Activated naive CD4-positive, alpha-beta T cell treated with anti-CD3 and anti-CD28 coated beads for 36 hours (primary cell): ENCODE data around the gene ZNF740. TPM values are rescaled to one million over a fixed set of nuclear protein-coding genes. Genes with fewer than 3 reads are reported as not detected.
"Not testable (repeated sequence)": the region's sequence is repeated elsewhere in the genome, so short reads cannot be mapped to it uniquely, and the experiment has no call there.

Experiments
- CTCF ChIA-PET: fragments of 350-600 bp; sonication (Branson Sonifier 250); formaldehyde crosslinking; loops from one replicate; lab custom pipeline; 2021; ENCODE audit warnings: antibody characterized with exemption; lab: Charles Lee
- DNase-seq: peaks from one replicate; pipeline ENCODE4 v3.0.0-alpha.2; 2020
- H3K27ac Mint-ChIP-seq: one replicate; pipeline ENCODE4 v1.8.0; 2021; ENCODE audit warnings: mild to moderate bottlenecking, mixed read lengths
- H3K27me3 Mint-ChIP-seq: one replicate; pipeline ENCODE4 v1.8.0; 2021; ENCODE audit warnings: low read depth, mixed read lengths
- H3K36me3 Mint-ChIP-seq: one replicate; pipeline ENCODE4 v1.8.0; 2021; ENCODE audit warnings: low read depth, mixed read lengths
- H3K4me1 Mint-ChIP-seq: one replicate; pipeline ENCODE4 v1.8.0; 2021; ENCODE audit warnings: low read depth, mixed read lengths
- H3K4me3 Mint-ChIP-seq: one replicate; pipeline ENCODE4 v1.8.0; 2021; ENCODE audit warnings: mild to moderate bottlenecking, moderate library complexity, mixed read lengths
- H3K9me3 Mint-ChIP-seq: one replicate; pipeline ENCODE4 v1.8.0; 2021; ENCODE audit warnings: mixed read lengths
- intact Hi-C: fragments of 100-400 bp; cut with micrococcal nuclease; formaldehyde crosslinking; loops from one replicate; pipeline ENCODE4 v1.15.1; 2023
- total RNA-seq, 2 experiments: library from RNA; stranded (reverse); gene quantifications; one replicate each; pipeline ENCODE4 v1.2.3, GENCODE V29; 2021

The ZNF740 gene
- total RNA-seq, 2 experiments from 2014 or later, result 40.4 to 42.0 TPM

DNA sequence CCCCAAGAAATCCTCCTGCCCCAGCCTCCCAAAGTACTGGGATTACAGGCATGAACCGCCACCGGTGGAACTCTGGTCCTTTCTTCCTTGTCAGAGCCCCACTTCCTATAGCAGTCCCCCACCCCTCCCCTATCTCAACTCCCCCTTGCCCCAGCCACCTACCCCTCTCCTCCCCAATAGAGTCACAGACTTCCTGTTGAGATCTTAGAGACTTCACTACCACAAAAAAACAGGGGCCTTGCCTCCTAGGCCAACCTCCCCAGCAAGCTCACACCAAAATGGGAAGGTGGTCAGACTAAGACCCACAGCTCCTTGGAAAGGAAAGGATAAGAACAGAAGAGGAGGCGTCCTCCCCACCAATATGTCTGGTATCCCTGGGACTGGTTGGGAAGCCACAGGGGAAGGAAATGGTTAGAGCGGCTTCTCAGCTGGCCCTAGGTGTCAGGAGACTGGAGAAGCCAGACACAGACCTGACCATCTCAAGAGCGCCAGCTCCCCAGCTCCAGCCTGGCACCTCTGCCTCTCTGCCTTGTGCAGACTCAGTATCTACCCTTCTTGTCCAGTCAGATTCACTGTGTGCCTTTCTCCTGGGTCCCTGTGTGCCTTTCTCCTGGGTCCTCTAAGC is 18.1 kb downstream of the ZNF740 start:
- intact Hi-C loops, result loop anchor here (1.0 to 5.0 kb wide), 3 partner anchors 15 to 131 kb away; no protein-coding TSS in a partner anchor
- no peak for DNase-seq
- Mint-ChIP-seq H3K4me3 (peak overlapping the region; percentile 62), H3K4me1 (peaks cover 56% of the 10 kb centered on the region), H3K36me3 (peaks cover 20% of the 10 kb centered on the region), H3K9me3 (no peaks in the 10 kb centered on the region), H3K27ac (peak overlapping the region; percentile 90), H3K27me3 (no peaks in the 10 kb centered on the region)
- CTCF ChIA-PET, result interaction anchor here (0.7 to 6.8 kb wide), 16 partner anchors 8 to 134 kb away, joined by 3 to 65 read pairs (median 4); partner anchors contain the start of genes AAAS, CSAD and ZNF740

DNA sequence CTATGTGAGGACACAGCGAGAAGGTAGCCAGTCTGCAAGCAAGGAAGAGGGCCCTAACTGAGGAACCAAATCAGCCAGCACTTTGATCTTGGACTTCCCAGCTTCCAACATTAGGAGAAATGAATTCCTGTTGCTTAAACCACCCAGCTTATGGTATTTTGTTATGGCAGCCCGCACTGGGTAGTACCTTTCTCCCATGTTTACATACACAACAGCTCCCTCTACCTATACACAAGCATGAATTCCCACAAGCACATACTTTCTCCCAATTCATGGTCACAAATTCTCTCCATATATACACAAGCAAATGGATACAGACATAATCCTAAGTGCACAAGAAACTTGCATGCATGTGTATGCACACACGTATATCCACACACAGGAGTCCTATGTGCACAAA is 19.2 kb downstream of the ZNF740 start:
- H3K27ac Mint-ChIP-seq, result no peak overlapping the region
- H3K27me3 Mint-ChIP-seq, result no peaks in the 10 kb centered on the region
- CTCF ChIA-PET, result interaction anchor here (0.6 to 6.8 kb wide), 7 partner anchors 9 to 135 kb away, joined by 3 to 65 read pairs (median 13); partner anchors contain the start of genes CSAD and ZNF740
- no peak for DNase-seq
- intact Hi-C loops, result loop anchor here (1.0 to 10.0 kb wide), 3 partner anchors 19 to 215 kb away; partner anchors contain the start of genes CSAD and ZNF740
- no peak overlapping the region for H3K4me3 Mint-ChIP-seq
- peaks cover 18% of the 10 kb centered on the region for H3K36me3 Mint-ChIP-seq
- peaks cover 65% of the 10 kb centered on the region for H3K4me1 Mint-ChIP-seq
- no peaks in the 10 kb centered on the region for H3K9me3 Mint-ChIP-seq

DNA sequence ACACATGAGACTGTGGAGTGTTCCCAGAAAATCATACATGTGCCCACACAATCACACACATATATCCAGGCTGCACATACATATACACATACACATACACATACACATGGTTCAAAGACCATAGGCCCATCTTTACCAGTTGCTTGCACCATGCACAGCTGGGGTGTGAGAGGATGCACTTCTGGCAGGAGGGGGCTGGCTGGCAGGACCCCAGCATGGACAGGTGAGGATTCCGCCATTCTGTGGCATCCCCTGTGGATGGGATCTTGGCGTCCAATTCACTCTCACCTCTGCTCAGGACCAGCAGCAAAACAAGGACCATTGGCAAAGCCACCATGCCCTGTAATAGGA is 19.6 kb downstream of the ZNF740 start:
- CTCF ChIA-PET, result interaction anchor here (0.6 to 6.8 kb wide), 9 partner anchors 10 to 485 kb away, joined by 3 to 65 read pairs (median 7); no protein-coding TSS in a partner anchor
- H3K4me1 Mint-ChIP-seq, result peaks cover 69% of the 10 kb centered on the region
- H3K36me3 Mint-ChIP-seq, result peaks cover 18% of the 10 kb centered on the region

GRCh38 chr12:53200458-53201176 is 20.1 kb downstream of the ZNF740 start:
- Mint-ChIP-seq H3K4me3 (peak overlapping the region; percentile 45), H3K4me1 (peaks cover 74% of the 10 kb centered on the region), H3K36me3 (peaks cover 18% of the 10 kb centered on the region), H3K27ac (peak overlapping the region; percentile 90), H3K9me3 (no peaks in the 10 kb centered on the region), H3K27me3 (no peaks in the 10 kb centered on the region)
- intact Hi-C loops, result loop anchor here (1.0 to 10.0 kb wide), 2 partner anchors 20 to 214 kb away; partner anchors contain the start of genes CSAD and ZNF740
- CTCF ChIA-PET, result interaction anchor here (0.6 to 6.8 kb wide), 8 partner anchors 10 to 485 kb away, joined by 3 to 65 read pairs (median 3); no protein-coding TSS in a partner anchor
- peak; percentile 71 for DNase-seq

More for the DNA sequence above, 19.6 kb downstream of the ZNF740 start:
- no peaks in the 10 kb centered on the region for H3K9me3 Mint-ChIP-seq
- no peak for DNase-seq
- intact Hi-C loops, result loop anchor here (1.0 to 10.0 kb wide), 2 partner anchors 20 to 215 kb away; partner anchors contain the start of genes CSAD and ZNF740
- H3K27ac Mint-ChIP-seq, result peak overlapping the region; percentile 90
- no peaks in the 10 kb centered on the region for H3K27me3 Mint-ChIP-seq
- no peak overlapping the region for H3K4me3 Mint-ChIP-seq

DNA sequence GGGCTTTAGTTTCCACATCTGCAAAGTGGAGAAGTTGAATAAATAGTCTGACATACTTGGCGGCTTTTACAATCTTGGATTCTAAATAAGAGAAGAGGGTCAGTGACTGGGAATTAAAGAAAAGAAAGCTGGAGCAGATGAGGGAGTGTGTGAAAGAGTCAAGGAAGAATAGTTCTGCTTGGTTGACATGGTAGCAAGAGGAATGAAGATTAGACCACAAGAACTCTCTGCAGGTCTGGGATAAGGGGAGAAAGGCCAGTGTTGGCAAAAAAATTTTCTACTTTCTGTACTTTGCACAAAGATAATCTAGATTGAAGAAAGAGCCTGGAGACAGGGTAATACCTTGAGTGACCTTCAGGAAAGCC is 20.6 kb downstream of the ZNF740 start:
- no peaks in the 10 kb centered on the region for H3K27me3 Mint-ChIP-seq
- CTCF ChIA-PET, result interaction anchor here (0.6 to 6.8 kb wide), 9 partner anchors 10 to 136 kb away, joined by 3 to 65 read pairs (median 4); no protein-coding TSS in a partner anchor
- intact Hi-C loops, result loop anchor here (10.0 kb wide), 1 partner anchor 214 kb away; no protein-coding TSS in a partner anchor
- peak overlapping the region; percentile 90 for H3K27ac Mint-ChIP-seq
- H3K4me3 Mint-ChIP-seq, result peak overlapping the region; percentile 45
- no peaks in the 10 kb centered on the region for H3K9me3 Mint-ChIP-seq
- H3K36me3 Mint-ChIP-seq, result peaks cover 18% of the 10 kb centered on the region
- peaks cover 79% of the 10 kb centered on the region for H3K4me1 Mint-ChIP-seq
- DNase-seq, result no peak

GRCh38 chr12:53201639-53202038 is 21.1 kb downstream of the ZNF740 start:
- H3K9me3 Mint-ChIP-seq, result no peaks in the 10 kb centered on the region
- no peaks in the 10 kb centered on the region for H3K27me3 Mint-ChIP-seq
- H3K27ac Mint-ChIP-seq, result peak overlapping the region; percentile 62
- intact Hi-C loops, result loop anchor here (10.0 kb wide), 1 partner anchor 213 kb away; no protein-coding TSS in a partner anchor
- CTCF ChIA-PET, result interaction anchor here (0.6 to 4.3 kb wide), 7 partner anchors 11 to 143 kb away, joined by 3 to 30 read pairs (median 4); no protein-coding TSS in a partner anchor
- no peak for DNase-seq
- H3K36me3 Mint-ChIP-seq, result peaks cover 17% of the 10 kb centered on the region
- peaks cover 84% of the 10 kb centered on the region for H3K4me1 Mint-ChIP-seq
- H3K4me3 Mint-ChIP-seq, result no peak overlapping the region

- H3K27me3 Mint-ChIP-seq, H3K27ac Mint-ChIP-seq, H3K4me3 Mint-ChIP-seq, H3K9me3 Mint-ChIP-seq, DNase-seq: not testable (repeated sequence)
- H3K4me1 Mint-ChIP-seq, result peaks cover 84% of the 10 kb centered on the region
- peaks cover 15% of the 10 kb centered on the region for H3K36me3 Mint-ChIP-seq
- CTCF ChIA-PET, result interaction anchor here (0.6 to 4.3 kb wide), 7 partner anchors 11 to 143 kb away, joined by 3 to 30 read pairs (median 3); no protein-coding TSS in a partner anchor
- intact Hi-C loops, result loop anchor here (10.0 kb wide), 1 partner anchor 212 kb away; no protein-coding TSS in a partner anchor
Observed at GRCh38 chr12:53202316-53202715, 21.8 kb downstream of the ZNF740 start.

- H3K9me3 Mint-ChIP-seq, result no peaks in the 10 kb centered on the region
- intact Hi-C loops, result loop anchor here (10.0 kb wide), 1 partner anchor 210 kb away; no protein-coding TSS in a partner anchor
- CTCF ChIA-PET, result interaction anchor here (1.4 to 4.3 kb wide), 2 partner anchors 9 to 17 kb away, joined by 11 to 30 read pairs; no protein-coding TSS in a partner anchor
- no peak for DNase-seq
- H3K4me1 Mint-ChIP-seq, result peaks cover 87% of the 10 kb centered on the region
- no peaks in the 10 kb centered on the region for H3K27me3 Mint-ChIP-seq
- peaks cover 10% of the 10 kb centered on the region for H3K36me3 Mint-ChIP-seq
- H3K27ac Mint-ChIP-seq, result no peak overlapping the region
- no peak overlapping the region for H3K4me3 Mint-ChIP-seq
Observed at GRCh38 chr12:53204351-53204750, 23.8 kb downstream of the ZNF740 start.

DNA sequence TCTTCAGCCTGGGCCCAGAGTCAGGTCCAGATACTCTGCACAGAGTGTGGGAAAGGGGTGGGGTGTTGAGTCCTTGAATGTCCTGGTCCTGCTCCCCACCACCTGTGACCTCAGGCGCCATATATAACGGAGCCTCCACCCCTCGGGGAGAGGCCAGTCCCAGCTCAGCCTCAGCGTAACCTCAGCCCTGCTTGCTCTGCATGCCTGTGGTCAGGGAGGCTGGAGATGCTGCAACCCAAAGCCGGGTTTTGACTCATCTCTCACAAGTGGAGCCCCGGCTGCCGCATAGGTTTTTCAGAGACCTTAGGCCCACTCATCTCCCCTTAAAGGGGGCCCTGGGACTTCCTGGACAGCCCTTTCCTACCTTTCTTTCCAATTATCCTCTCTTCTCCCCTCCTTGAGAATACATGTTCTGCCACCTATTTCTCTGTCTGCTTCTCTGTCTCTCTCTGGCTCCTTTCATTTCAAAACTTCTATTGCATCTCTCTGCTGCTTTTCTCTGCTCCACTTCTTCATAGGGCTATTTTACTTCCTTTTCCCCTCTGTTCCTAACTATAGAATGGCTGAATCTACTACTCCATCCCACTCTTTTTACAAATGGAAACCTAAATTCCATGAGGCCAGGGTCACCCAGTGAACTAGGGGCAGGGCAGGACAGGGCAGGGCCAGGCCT is 25.4 kb downstream of the ZNF740 start:
- Mint-ChIP-seq H3K4me1 (peaks cover 75% of the 10 kb centered on the region), H3K27me3 (no peaks in the 10 kb centered on the region), H3K4me3 (peak overlapping the region; percentile 65), H3K9me3 (no peaks in the 10 kb centered on the region), H3K27ac (peak overlapping the region; percentile 79), H3K36me3 (peaks cover 6% of the 10 kb centered on the region)
- intact Hi-C loops, result loop anchor here (1.0 to 10.0 kb wide), 4 partner anchors 26 to 1076 kb away; partner anchors contain the start of genes CBX5, CSAD, HNRNPA1 and TARBP2
- CTCF ChIA-PET, result interaction anchor here (0.6 to 4.3 kb wide), 4 partner anchors 7 to 1119 kb away, joined by 3 to 30 read pairs (median 3); partner anchors contain the start of gene COPZ1
- peak; percentile 88 for DNase-seq

GRCh38 chr12:53207042-53207441 is 26.5 kb downstream of the ZNF740 start, which contains the start of gene ITGB7:
Gene ITGB7, minus strand, starts transcription at chr12:53207251. Its CDS starts 6,808 bp downstream, at chr12:53200443.
- peaks cover 3% of the 10 kb centered on the region for H3K36me3 Mint-ChIP-seq
- intact Hi-C loops, result loop anchor here (5.0 to 10.0 kb wide), 3 partner anchors 208 to 1075 kb away; partner anchors contain the start of genes CBX5, HNRNPA1 and TARBP2
- DNase-seq, result peak; percentile 81
- no peaks in the 10 kb centered on the region for H3K27me3 Mint-ChIP-seq
- H3K9me3 Mint-ChIP-seq, result no peaks in the 10 kb centered on the region
- CTCF ChIA-PET, result interaction anchor here (0.6 to 11.3 kb wide), 8 partner anchors 9 to 115 kb away, joined by 3 to 175 read pairs (median 6); partner anchors contain the start of genes AAAS, ESPL1 and PFDN5
- H3K4me1 Mint-ChIP-seq, result peaks cover 65% of the 10 kb centered on the region
- peak within 1 kb of the TSS; percentile 65 for H3K4me3 Mint-ChIP-seq
- H3K27ac Mint-ChIP-seq, result peak within 1 kb of the TSS; percentile 79

DNA sequence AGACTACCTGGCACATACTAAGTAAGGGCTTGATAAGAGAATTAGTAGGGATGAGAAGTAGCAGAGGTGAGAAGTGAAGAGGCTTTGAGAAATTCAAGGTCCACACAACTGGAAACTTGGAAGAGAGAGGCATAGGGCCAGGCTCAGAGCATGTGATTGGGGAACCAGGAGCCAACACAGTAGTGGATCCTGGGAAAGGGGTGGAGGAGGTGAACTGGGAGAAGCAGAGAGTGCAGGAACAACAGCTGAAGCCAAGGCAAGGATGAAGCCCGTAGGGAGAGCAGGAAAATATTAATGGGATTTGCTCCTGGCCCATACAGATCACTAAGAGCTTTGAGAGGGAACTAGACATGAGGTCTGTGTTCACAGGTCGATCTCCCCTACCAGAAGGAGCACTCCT is 27.9 kb downstream of the ZNF740 start:
- peak overlapping the region; percentile 5 for H3K4me3 Mint-ChIP-seq
- intact Hi-C loops, result loop anchor here (2.0 to 10.0 kb wide), 4 partner anchors 86 to 1074 kb away; partner anchors contain the start of genes CBX5, HNRNPA1, PFDN5 and TARBP2
- no peaks in the 10 kb centered on the region for H3K36me3 Mint-ChIP-seq
- DNase-seq, result no peak
- peaks cover 60% of the 10 kb centered on the region for H3K4me1 Mint-ChIP-seq
- peak overlapping the region; percentile 81 for H3K27ac Mint-ChIP-seq
- H3K9me3 Mint-ChIP-seq, result no peaks in the 10 kb centered on the region
- H3K27me3 Mint-ChIP-seq, result no peaks in the 10 kb centered on the region
- CTCF ChIA-PET, result interaction anchor here (0.6 to 11.3 kb wide), 17 partner anchors 10 to 290 kb away, joined by 3 to 175 read pairs (median 4); partner anchors contain the start of genes AAAS, CSAD, ESPL1 and PFDN5
